HUES6 (cell line): ENCODE data around the gene PCSK6.
"Not testable (repeated sequence)": the region's sequence is repeated elsewhere in the genome, so short reads cannot be mapped to it uniquely, and the experiment has no call there.

Experiments used
- H3K27ac ChIP-seq: 2 replicates; pipeline ENCODE4 v1.7.0; 2013; ENCODE audit warnings: low read depth, mild to moderate bottlenecking, low read length, inconsistent platforms
- H3K27me3 ChIP-seq: 2 replicates; pipeline ENCODE4 v1.6.1; 2013; ENCODE audit warnings: low read length; ENCODE audit not compliant: control insufficient read depth, insufficient read depth
- H3K36me3 ChIP-seq: 2 replicates; pipeline ENCODE4 v1.6.1; 2013; ENCODE audit warnings: low read length; ENCODE audit not compliant: control insufficient read depth, insufficient read depth
- H3K4me1 ChIP-seq: 2 replicates; pipeline ENCODE4 v1.6.1; 2013; ENCODE audit warnings: low read length; ENCODE audit not compliant: control insufficient read depth, insufficient read depth
- H3K4me3 ChIP-seq: 2 replicates; pipeline ENCODE4 v1.5.1; 2013; ENCODE audit warnings: low read depth, low read length
- H3K9ac ChIP-seq: one replicate; pipeline ENCODE4 v1.6.1; 2013; ENCODE audit warnings: mild to moderate bottlenecking, low read length
- H3K9me3 ChIP-seq: 2 replicates; pipeline ENCODE4 v1.6.1; 2013; ENCODE audit warnings: low read depth, low read length; ENCODE audit not compliant: control insufficient read depth, insufficient read depth

The PCSK6 gene

GRCh38 chr15:101431748-101432147 is 57.8 kb downstream of the PCSK6 start:
- Histone ChIP-seq H3K27me3 (no peaks in the 10 kb centered on the region), H3K9ac (no peak overlapping the region), H3K4me3 (no peak overlapping the region), H3K9me3 (no peaks in the 10 kb centered on the region), H3K36me3 (no peaks in the 10 kb centered on the region), H3K4me1 (no peaks in the 10 kb centered on the region), H3K27ac (no peak overlapping the region)

DNA sequence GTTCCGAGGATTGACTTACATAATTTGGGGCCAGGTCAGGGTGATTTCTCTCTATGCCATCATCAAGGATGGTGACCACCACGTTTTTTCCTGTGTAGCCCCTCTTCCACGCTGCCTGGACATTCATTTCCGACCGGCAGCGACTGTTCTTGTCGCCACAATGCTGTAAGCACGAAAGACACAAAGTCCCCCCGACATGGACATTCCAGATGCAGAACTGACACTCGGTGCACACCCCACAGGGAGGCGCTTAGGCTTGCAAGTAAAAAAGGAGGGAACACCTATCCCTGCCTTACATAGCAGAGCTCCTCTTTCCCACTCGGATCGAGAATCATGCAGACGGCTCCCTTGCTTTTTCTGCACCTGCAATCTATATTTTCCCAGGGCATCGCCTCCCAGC is 58.2 kb downstream of the PCSK6 start:
- peaks cover 3% of the 10 kb centered on the region for H3K4me1 ChIP-seq
- no peak overlapping the region for H3K4me3 ChIP-seq
- H3K9ac ChIP-seq = no peak overlapping the region
- H3K36me3 ChIP-seq = no peaks in the 10 kb centered on the region
- H3K27ac ChIP-seq = no peak overlapping the region
- H3K27me3 ChIP-seq = no peaks in the 10 kb centered on the region
- H3K9me3 ChIP-seq = no peaks in the 10 kb centered on the region

GRCh38 chr15:101429646-101430045 is 59.9 kb downstream of the PCSK6 start:
- Histone ChIP-seq H3K4me3 (no peak overlapping the region), H3K4me1 (peaks cover 8% of the 10 kb centered on the region), H3K36me3 (no peaks in the 10 kb centered on the region), H3K9me3 (no peaks in the 10 kb centered on the region), H3K27me3 (no peaks in the 10 kb centered on the region), H3K27ac (no peak overlapping the region), H3K9ac (no peak overlapping the region)

- H3K9me3 ChIP-seq = no peaks in the 10 kb centered on the region
- H3K4me3 ChIP-seq = no peak overlapping the region
- no peak overlapping the region for H3K9ac ChIP-seq
- no peaks in the 10 kb centered on the region for H3K27me3 ChIP-seq
- H3K36me3 ChIP-seq = no peaks in the 10 kb centered on the region
- peaks cover 8% of the 10 kb centered on the region for H3K4me1 ChIP-seq
- H3K27ac ChIP-seq = no peak overlapping the region
Measured at GRCh38 chr15:101429191-101429590, 60.3 kb downstream of the PCSK6 start.

GRCh38 chr15:101428758-101429157 is 60.7 kb downstream of the PCSK6 start:
- H3K27me3 ChIP-seq = no peaks in the 10 kb centered on the region
- H3K9ac ChIP-seq = no peak overlapping the region
- no peaks in the 10 kb centered on the region for H3K36me3 ChIP-seq

DNA sequence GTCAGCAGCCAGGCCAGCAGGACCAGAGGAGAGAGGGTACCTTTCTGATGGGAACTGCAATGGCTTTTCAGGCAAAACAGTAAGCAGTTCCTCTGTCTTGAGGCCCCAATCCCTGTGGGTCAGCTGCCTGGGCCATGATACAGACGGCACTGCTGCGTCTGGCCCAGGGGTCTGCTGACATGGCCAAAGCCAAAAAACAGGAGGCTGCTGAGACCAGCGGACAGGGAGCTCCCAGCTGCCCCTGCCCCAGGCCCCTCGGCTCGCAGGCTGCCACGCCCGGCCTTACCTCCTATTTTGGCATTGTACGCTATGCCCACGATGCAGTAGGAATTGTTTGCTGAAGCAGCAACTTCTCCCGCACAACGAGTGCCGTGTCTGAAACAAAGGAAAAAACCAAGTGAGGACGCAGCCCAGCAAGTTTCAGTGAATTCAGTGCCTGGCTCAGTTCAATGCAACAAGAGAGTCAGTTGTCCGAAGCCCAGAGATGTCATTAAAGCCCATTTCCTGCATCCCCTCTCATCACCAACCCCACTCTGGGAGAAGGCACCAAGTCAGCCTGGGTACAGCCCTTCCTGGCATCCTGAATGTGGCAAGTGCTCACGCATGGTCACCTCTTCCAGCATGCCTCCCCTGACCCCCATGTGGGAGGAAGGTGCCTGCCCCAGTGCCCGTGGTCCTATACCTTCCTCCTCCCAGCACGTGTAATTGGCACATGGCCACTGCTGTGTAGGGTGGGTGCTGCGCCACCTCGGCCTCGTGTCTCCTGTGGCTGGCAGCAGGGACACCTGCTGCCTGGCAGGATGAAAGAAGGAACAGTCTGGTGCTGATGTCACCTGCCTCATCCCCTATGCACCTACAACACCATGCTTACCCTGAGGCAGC is 61.7 kb downstream of the PCSK6 start:
- H3K36me3 ChIP-seq = no peaks in the 10 kb centered on the region

More at GRCh38 chr15:101428758-101429157, 60.7 kb downstream of the PCSK6 start:
- Histone ChIP-seq H3K4me3 (no peak overlapping the region), H3K4me1 (peaks cover 8% of the 10 kb centered on the region), H3K27ac (no peak overlapping the region), H3K9me3 (no peaks in the 10 kb centered on the region)

GRCh38 chr15:101426761-101427333 is 62.7 kb downstream of the PCSK6 start:
- H3K9ac ChIP-seq = peak overlapping the region; percentile 20
- H3K36me3 ChIP-seq = no peaks in the 10 kb centered on the region
- no peak overlapping the region for H3K27ac ChIP-seq
- H3K9me3 ChIP-seq = no peaks in the 10 kb centered on the region
- no peak overlapping the region for H3K4me3 ChIP-seq
- peaks cover 8% of the 10 kb centered on the region for H3K4me1 ChIP-seq
- H3K27me3 ChIP-seq = no peaks in the 10 kb centered on the region

More for the DNA sequence above, 61.7 kb downstream of the PCSK6 start:
- no peak overlapping the region for H3K27ac ChIP-seq
- no peak overlapping the region for H3K4me3 ChIP-seq
- peaks cover 8% of the 10 kb centered on the region for H3K4me1 ChIP-seq
- H3K9me3 ChIP-seq = no peaks in the 10 kb centered on the region
- H3K27me3 ChIP-seq = no peaks in the 10 kb centered on the region
- no peak overlapping the region for H3K9ac ChIP-seq

GRCh38 chr15:101425787-101426365 is 63.6 kb downstream of the PCSK6 start:
- Histone ChIP-seq H3K9ac (no peak overlapping the region), H3K4me1 (peaks cover 8% of the 10 kb centered on the region), H3K27me3 (no peaks in the 10 kb centered on the region), H3K9me3 (no peaks in the 10 kb centered on the region), H3K36me3 (no peaks in the 10 kb centered on the region), H3K27ac (no peak overlapping the region), H3K4me3 (no peak overlapping the region)

- no peak overlapping the region for H3K9ac ChIP-seq
- no peaks in the 10 kb centered on the region for H3K27me3 ChIP-seq
- H3K4me3 ChIP-seq = no peak overlapping the region
- peaks cover 8% of the 10 kb centered on the region for H3K4me1 ChIP-seq
- no peak overlapping the region for H3K27ac ChIP-seq
- H3K36me3 ChIP-seq = no peaks in the 10 kb centered on the region
- no peaks in the 10 kb centered on the region for H3K9me3 ChIP-seq
Measured at GRCh38 chr15:101424984-101425383, 64.5 kb downstream of the PCSK6 start.

GRCh38 chr15:101420232-101420631 is 69.3 kb downstream of the PCSK6 start:
- no peaks in the 10 kb centered on the region for H3K27me3 ChIP-seq
- no peak overlapping the region for H3K27ac ChIP-seq
- peaks cover 7% of the 10 kb centered on the region; the same call in 1 of the 2 replicates for H3K9me3 ChIP-seq
- no peaks in the 10 kb centered on the region for H3K36me3 ChIP-seq
- no peaks in the 10 kb centered on the region for H3K4me1 ChIP-seq
- no peak overlapping the region for H3K4me3 ChIP-seq
- no peak overlapping the region for H3K9ac ChIP-seq

DNA sequence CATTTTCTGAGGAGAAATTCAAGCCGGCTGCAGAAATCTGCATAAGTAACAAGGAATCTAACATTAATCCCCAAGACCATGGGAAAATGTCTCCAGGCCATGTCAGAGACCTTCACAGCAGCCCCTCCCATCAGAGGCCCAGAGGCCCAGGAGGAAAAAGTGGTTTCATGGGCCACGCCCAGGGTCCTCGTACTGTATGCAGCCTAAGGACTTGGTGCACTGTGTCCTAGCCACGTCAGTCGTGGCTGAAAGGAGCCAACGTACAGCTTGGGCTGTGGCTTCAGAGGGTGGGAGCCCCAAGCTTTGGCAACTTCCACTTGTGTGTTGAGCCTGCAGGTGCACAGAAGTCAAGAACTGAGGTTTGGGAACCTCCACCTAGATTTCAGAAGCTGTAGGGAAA is 73.0 kb downstream of the PCSK6 start:
- H3K4me1 ChIP-seq, H3K27me3 ChIP-seq, H3K36me3 ChIP-seq: not testable (repeated sequence)

More for the DNA sequence above, 73.0 kb downstream of the PCSK6 start:
- H3K9me3 ChIP-seq, H3K27ac ChIP-seq, H3K4me3 ChIP-seq, H3K9ac ChIP-seq: not testable (repeated sequence)
